Muscle of leg (tissue), 11 donors: ENCODE data around the gene NETO2. TPM values are rescaled to one million over a fixed set of nuclear protein-coding genes. Genes with fewer than 3 reads are reported as not detected.
"Not testable (repeated sequence)": the region's sequence is repeated elsewhere in the genome, so short reads cannot be mapped to it uniquely, and the experiment has no call there.

Experiments used
- DNase-seq: peaks from one replicate; pipeline ENCODE4 v3.0.0; 2013
- H3K27ac ChIP-seq: one replicate; pipeline ENCODE4 v1.5.1; 2013; ENCODE audit warnings: mild to moderate bottlenecking, low read length, control low read depth
- H3K27me3 ChIP-seq: one replicate; pipeline ENCODE4 v1.6.1; 2013; ENCODE audit warnings: low read length; ENCODE audit not compliant: control insufficient read depth, insufficient read depth
- H3K36me3 ChIP-seq: one replicate; pipeline ENCODE4 v1.6.1; 2013; ENCODE audit warnings: low read length; ENCODE audit not compliant: control insufficient read depth, insufficient read depth
- H3K4me1 ChIP-seq: one replicate; pipeline ENCODE4 v1.6.1; 2013; ENCODE audit warnings: low read length; ENCODE audit not compliant: control insufficient read depth, insufficient read depth
- H3K4me3 ChIP-seq: one replicate; pipeline ENCODE4 v1.5.1; 2013; ENCODE audit warnings: low read length, control low read depth
- H3K9me3 ChIP-seq: replicated peaks from 2 replicates; pipeline ENCODE4 v1.6.1; 2013; ENCODE audit warnings: low read depth, low read length; ENCODE audit not compliant: control insufficient read depth
- WGBS: methylation state at CpG from one replicate; pipeline ENCODE4 v1.1.5; 2013; ENCODE audit warnings: missing lambda C conversion rate; ENCODE audit not compliant: insufficient coverage; 5-methylcytosine and 5-hydroxymethylcytosine counted together
- polyA plus RNA-seq, 8 donors: library from polyadenylated mRNA; unstranded; fragments of 120-200 nt; gene quantifications; one replicate each; pipeline versions ENCODE4 v1.2.1 to v1.2.3, GENCODE V29; 2013; ENCODE audit warnings: inconsistent platforms in 1 of 8, low replicate concordance in 1 of 8; ENCODE audit not compliant: insufficient read length in 8 of 8, insufficient read depth in 1 of 8
- total RNA-seq: library from RNA; stranded (reverse); fragments of 120-200 nt; gene quantifications from one replicate; pipeline ENCODE4 v1.2.4, GENCODE V29; 2013

The NETO2 gene
- total and polyA plus RNA-seq, 9 donors = 8.1 to 23.5 (median 14.7) TPM

GRCh38 chr16:47056688-47057629 lies 86.8 kb downstream of the NETO2 start:
- WGBS = 81% methylated on average over 3 of the region's 4 CpGs
- no peaks in the 10 kb centered on the region for H3K9me3 ChIP-seq

GRCh38 chr16:47056061-47056460 lies 87.7 kb downstream of the NETO2 start:
- not testable (repeated sequence) for H3K27me3 ChIP-seq, H3K27ac ChIP-seq, H3K36me3 ChIP-seq, H3K9me3 ChIP-seq, H3K4me1 ChIP-seq, DNase-seq, H3K4me3 ChIP-seq
- 89% methylated on average over 6 of the region's 14 CpGs for WGBS

More at GRCh38 chr16:47056688-47057629, 86.8 kb downstream of the NETO2 start:
- Histone ChIP-seq H3K27me3 (no peaks in the 10 kb centered on the region), H3K36me3 (no peaks in the 10 kb centered on the region), H3K4me3 (no peak overlapping the region), H3K27ac (no peak overlapping the region), H3K4me1 (no peaks in the 10 kb centered on the region)
- no peak for DNase-seq

DNA sequence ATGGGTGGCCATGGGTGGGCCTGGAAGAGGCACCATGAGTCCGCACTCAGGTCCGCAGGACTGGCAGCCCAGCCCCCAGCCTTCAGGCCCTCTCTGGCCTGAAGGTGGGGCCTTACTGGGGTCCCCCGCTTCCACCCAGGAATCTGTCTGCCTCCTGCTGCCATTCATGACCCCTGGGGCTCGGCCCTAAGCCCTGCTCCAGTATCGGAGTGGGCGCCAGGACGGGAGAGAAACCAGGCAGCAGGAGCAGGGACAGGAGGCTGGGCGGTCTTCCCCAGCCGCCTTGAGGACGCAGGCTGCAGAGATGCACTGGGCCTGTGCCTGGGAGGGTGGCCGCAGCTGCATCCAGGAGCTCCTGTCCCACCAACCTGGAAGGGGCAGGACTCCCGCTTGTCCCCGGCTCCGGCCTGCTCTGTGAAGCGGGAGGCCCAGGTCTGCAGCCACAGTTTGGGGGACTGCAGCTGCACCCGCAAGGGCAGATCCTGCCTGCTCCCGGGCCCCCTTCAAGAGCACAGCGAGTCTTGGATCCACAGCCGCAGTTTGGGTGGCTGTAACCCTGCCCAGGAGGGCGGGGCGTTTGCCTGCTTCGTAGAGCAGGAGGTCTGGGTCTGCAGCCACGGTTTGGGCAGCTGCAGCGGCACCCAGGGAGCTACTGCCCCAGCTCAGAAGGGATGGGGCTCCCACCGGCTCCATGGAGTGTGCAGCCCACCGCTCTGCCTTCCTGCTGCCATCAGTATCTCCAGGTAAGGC lies 88.4 kb downstream of the NETO2 start:
- H3K27ac ChIP-seq = no peak overlapping the region
- H3K27me3 ChIP-seq = no peaks in the 10 kb centered on the region
- no peaks in the 10 kb centered on the region for H3K36me3 ChIP-seq
- H3K4me3 ChIP-seq = no peak overlapping the region
- WGBS = 85% methylated on average over 26 of the region's 26 CpGs
- H3K4me1 ChIP-seq = no peaks in the 10 kb centered on the region
- no peak for DNase-seq
- H3K9me3 ChIP-seq = no peaks in the 10 kb centered on the region

GRCh38 chr16:47054306-47054705 lies 89.4 kb downstream of the NETO2 start:
- Histone ChIP-seq H3K4me1 (no peaks in the 10 kb centered on the region), H3K27ac (no peak overlapping the region), H3K36me3 (no peaks in the 10 kb centered on the region), H3K4me3 (no peak overlapping the region), H3K9me3 (no peaks in the 10 kb centered on the region), H3K27me3 (no peaks in the 10 kb centered on the region)
- WGBS = 80% methylated on average over 5 of the region's 7 CpGs
- DNase-seq = no peak

- Histone ChIP-seq H3K36me3 (no peaks in the 10 kb centered on the region), H3K9me3 (no peaks in the 10 kb centered on the region), H3K27me3 (no peaks in the 10 kb centered on the region), H3K27ac (no peak overlapping the region), H3K4me1 (no peaks in the 10 kb centered on the region), H3K4me3 (no peak overlapping the region)
- no peak for DNase-seq
- 80% methylated on average over 3 of the region's 5 CpGs for WGBS
Observed at GRCh38 chr16:47053895-47054294, 89.8 kb downstream of the NETO2 start.

GRCh38 chr16:47052666-47053640 lies 90.8 kb downstream of the NETO2 start:
- WGBS = 97% methylated on average over 10 of the region's 13 CpGs
- DNase-seq = peak; percentile 13

GRCh38 chr16:47051031-47051430 lies 92.7 kb downstream of the NETO2 start:
- no peaks in the 10 kb centered on the region for H3K4me1 ChIP-seq
- H3K36me3 ChIP-seq = no peaks in the 10 kb centered on the region
- DNase-seq = no peak
- H3K27me3 ChIP-seq = no peaks in the 10 kb centered on the region
- WGBS = 91% methylated on average over 10 of the region's 10 CpGs
- no peaks in the 10 kb centered on the region for H3K9me3 ChIP-seq
- H3K27ac ChIP-seq = no peak overlapping the region
- no peak overlapping the region for H3K4me3 ChIP-seq

More at GRCh38 chr16:47052666-47053640, 90.8 kb downstream of the NETO2 start:
- H3K27ac ChIP-seq = no peak overlapping the region
- H3K36me3 ChIP-seq = no peaks in the 10 kb centered on the region
- no peak overlapping the region for H3K4me3 ChIP-seq
- no peaks in the 10 kb centered on the region for H3K4me1 ChIP-seq
- no peaks in the 10 kb centered on the region for H3K9me3 ChIP-seq
- no peaks in the 10 kb centered on the region for H3K27me3 ChIP-seq

DNA sequence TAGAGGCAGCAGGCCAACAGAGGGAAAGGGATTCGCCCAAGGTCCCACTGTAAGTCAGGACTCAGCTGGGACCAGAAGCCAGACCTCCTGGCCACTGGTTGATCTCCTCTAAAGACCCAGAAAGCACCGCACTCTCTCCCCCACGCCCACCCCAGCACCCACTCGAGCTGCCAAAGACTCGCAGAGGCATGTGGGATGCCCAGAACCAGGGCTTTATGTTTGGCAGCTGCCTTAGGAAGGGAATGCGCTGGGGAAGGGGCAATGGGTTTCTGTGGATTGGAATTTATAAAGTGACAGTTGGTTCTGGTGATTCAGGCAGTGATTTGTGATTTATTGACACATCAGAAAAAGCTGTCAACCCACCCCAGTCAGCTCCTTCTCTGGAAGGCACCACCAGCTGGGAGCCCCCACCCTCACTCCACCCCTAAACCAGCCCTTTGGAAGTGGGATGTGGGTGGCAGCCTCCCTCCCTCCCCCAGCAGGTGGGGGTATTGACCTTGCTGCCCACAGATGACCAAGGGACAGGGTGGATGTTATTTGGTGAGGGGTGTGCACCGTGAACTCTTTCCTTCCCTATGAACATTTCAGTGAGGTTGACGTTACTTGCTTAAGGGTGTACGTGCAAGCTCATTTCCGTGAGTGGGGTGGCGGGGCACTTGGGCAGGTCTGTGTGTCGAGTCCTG lies 93.7 kb downstream of the NETO2 start:
- no peaks in the 10 kb centered on the region for H3K9me3 ChIP-seq
- H3K27ac ChIP-seq = no peak overlapping the region
- H3K36me3 ChIP-seq = no peaks in the 10 kb centered on the region
- H3K27me3 ChIP-seq = no peaks in the 10 kb centered on the region
- WGBS = 80% methylated on average over 5 of the region's 12 CpGs
- no peak overlapping the region for H3K4me3 ChIP-seq
- no peak for DNase-seq
- no peaks in the 10 kb centered on the region for H3K4me1 ChIP-seq

GRCh38 chr16:47047524-47048203 lies 96.1 kb downstream of the NETO2 start:
- peaks cover 4% of the 10 kb centered on the region for H3K4me1 ChIP-seq
- no peak overlapping the region for H3K27ac ChIP-seq
- H3K27me3 ChIP-seq = no peaks in the 10 kb centered on the region
- WGBS = 58% methylated on average over 4 of the region's 5 CpGs
- no peaks in the 10 kb centered on the region for H3K9me3 ChIP-seq
- H3K36me3 ChIP-seq = no peaks in the 10 kb centered on the region
- H3K4me3 ChIP-seq = no peak overlapping the region
- DNase-seq = peak; percentile 11
